Neuron (in vitro differentiated cells): Measurements from ENCODE around the gene BIRC3.
"Not testable (repeated sequence)": the region's sequence is repeated elsewhere in the genome, so short reads cannot be mapped to it uniquely, and the experiment has no call there.

Source experiments
- H2AFZ ChIP-seq: one replicate; pipeline ENCODE4 v1.6.1; 2013; ENCODE audit warnings: low read depth, mild to moderate bottlenecking, inconsistent platforms, low read length, moderate library complexity
- H3K27me3 ChIP-seq: one replicate; pipeline ENCODE4 v1.6.1; 2013; ENCODE audit warnings: low read length; ENCODE audit not compliant: insufficient read depth
- H3K36me3 ChIP-seq: one replicate; pipeline ENCODE4 v1.6.1; 2013; ENCODE audit warnings: low read length; ENCODE audit not compliant: insufficient read depth
- H3K4me1 ChIP-seq: one replicate; pipeline ENCODE4 v1.6.1; 2013; ENCODE audit warnings: low read length; ENCODE audit not compliant: insufficient read depth
- H3K4me3 ChIP-seq: 2 replicates; pipeline ENCODE4 v1.5.1; 2013; ENCODE audit warnings: mild to moderate bottlenecking, low read length, moderate library complexity
- H3K9me3 ChIP-seq: one replicate; pipeline ENCODE4 v1.6.1; 2013; ENCODE audit warnings: low read length

Gene BIRC3

GRCh38 chr11:102320188-102320587, 2.9 kb downstream of the BIRC3 start:
- Histone ChIP-seq H2AFZ (no peak overlapping the region), H3K27me3 (peaks cover 4% of the 10 kb centered on the region), H3K4me3 (no peak overlapping the region), H3K36me3 (no peaks in the 10 kb centered on the region), H3K9me3 (no peaks in the 10 kb centered on the region), H3K4me1 (no peaks in the 10 kb centered on the region)

- H3K36me3 ChIP-seq, result no peaks in the 10 kb centered on the region
- H3K27me3 ChIP-seq, result peaks cover 4% of the 10 kb centered on the region
- H2AFZ ChIP-seq, result no peak overlapping the region
- no peaks in the 10 kb centered on the region for H3K4me1 ChIP-seq
- no peak overlapping the region for H3K4me3 ChIP-seq
- no peaks in the 10 kb centered on the region for H3K9me3 ChIP-seq
These were observed 3.4 kb downstream of the BIRC3 start for GRCh38 chr11:102320679-102321078.

- no peaks in the 10 kb centered on the region for H3K27me3 ChIP-seq
- no peak overlapping the region for H2AFZ ChIP-seq
- no peaks in the 10 kb centered on the region for H3K9me3 ChIP-seq
- no peaks in the 10 kb centered on the region for H3K4me1 ChIP-seq
- no peak overlapping the region for H3K4me3 ChIP-seq
- no peaks in the 10 kb centered on the region for H3K36me3 ChIP-seq
These were observed 5.3 kb downstream of the BIRC3 start for GRCh38 chr11:102322560-102322959.

- H2AFZ ChIP-seq, result no peak overlapping the region
- H3K9me3 ChIP-seq, result no peaks in the 10 kb centered on the region
- H3K27me3 ChIP-seq, result no peaks in the 10 kb centered on the region
- no peaks in the 10 kb centered on the region for H3K36me3 ChIP-seq
- H3K4me3 ChIP-seq, result no peak overlapping the region
- no peaks in the 10 kb centered on the region for H3K4me1 ChIP-seq
These were observed 6.4 kb downstream of the BIRC3 start for GRCh38 chr11:102323542-102324251.

- no peak overlapping the region for H2AFZ ChIP-seq
- H3K4me3 ChIP-seq, result no peak overlapping the region
- H3K27me3 ChIP-seq, result no peaks in the 10 kb centered on the region
- no peaks in the 10 kb centered on the region for H3K9me3 ChIP-seq
- H3K36me3 ChIP-seq, result no peaks in the 10 kb centered on the region
- no peaks in the 10 kb centered on the region for H3K4me1 ChIP-seq
These were observed 7.8 kb downstream of the BIRC3 start for GRCh38 chr11:102325088-102325487.

GRCh38 chr11:102328748-102329147, 11.5 kb downstream of the BIRC3 start:
- H2AFZ ChIP-seq, result no peak overlapping the region
- no peaks in the 10 kb centered on the region for H3K36me3 ChIP-seq
- no peaks in the 10 kb centered on the region for H3K9me3 ChIP-seq
- H3K4me3 ChIP-seq, result no peak overlapping the region
- H3K27me3 ChIP-seq, result no peaks in the 10 kb centered on the region
- no peaks in the 10 kb centered on the region for H3K4me1 ChIP-seq

DNA sequence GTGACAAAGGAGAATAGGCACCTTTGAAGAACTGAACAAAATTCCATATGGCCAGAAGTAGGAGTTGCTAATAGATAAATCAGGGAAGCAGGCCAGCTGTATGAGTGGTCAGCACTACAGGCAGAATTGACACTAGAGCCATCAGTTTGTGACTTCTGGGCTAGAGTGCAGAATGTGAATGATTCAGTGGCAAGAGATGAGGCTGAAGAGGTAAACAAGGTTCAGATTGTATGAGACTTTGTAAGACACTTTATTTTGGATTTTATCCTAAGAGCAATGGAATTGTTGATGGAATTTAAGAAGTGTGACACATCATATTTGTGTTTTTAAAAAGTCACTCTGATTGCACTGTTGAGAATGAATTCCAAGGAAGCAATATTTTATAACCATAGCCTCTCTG, 12.9 kb downstream of the BIRC3 start:
- Histone ChIP-seq H3K36me3 (no peaks in the 10 kb centered on the region), H3K27me3 (no peaks in the 10 kb centered on the region), H3K4me1 (no peaks in the 10 kb centered on the region), H3K4me3 (no peak overlapping the region), H3K9me3 (no peaks in the 10 kb centered on the region), H2AFZ (no peak overlapping the region)

DNA sequence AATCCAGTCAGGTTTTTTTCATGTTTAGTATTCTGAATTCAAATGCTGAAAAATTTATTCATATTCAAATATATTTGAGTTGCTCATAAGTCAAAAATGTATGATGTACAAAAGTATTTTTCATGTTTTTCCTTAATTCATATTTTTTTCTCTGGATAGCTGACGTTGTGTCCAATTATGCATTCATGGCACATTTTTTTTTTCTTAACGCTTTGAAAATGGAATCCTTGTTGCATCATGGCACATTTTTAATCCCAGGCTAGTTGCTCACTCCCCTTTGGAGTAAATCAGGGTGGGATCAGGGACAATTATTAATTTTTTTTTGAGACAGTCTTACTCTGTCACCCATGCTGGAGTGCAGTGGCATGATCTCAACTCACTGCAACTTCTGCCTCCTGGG, 14.1 kb downstream of the BIRC3 start:
- no peaks in the 10 kb centered on the region for H3K4me1 ChIP-seq
- no peaks in the 10 kb centered on the region for H3K27me3 ChIP-seq
- H3K9me3 ChIP-seq, result no peaks in the 10 kb centered on the region
- H2AFZ ChIP-seq, result no peak overlapping the region
- no peak overlapping the region for H3K4me3 ChIP-seq
- no peaks in the 10 kb centered on the region for H3K36me3 ChIP-seq

DNA sequence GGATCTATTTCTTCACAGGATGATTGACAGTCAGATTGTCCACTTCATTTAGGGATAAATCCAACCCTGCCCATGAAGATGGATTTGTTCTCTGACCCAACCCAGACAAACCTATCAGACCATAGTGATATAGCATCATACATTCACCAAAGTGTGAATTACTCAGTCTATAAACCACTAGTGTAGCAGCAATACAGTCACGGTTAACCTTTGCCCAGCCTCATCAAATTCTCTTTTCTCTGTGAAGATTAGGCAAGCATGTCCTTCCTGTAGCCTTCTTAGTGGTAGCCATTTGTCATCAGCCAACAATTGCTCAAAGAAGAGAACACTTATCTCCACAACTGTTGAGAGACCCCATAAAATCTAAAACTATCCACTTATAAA, 15.3 kb downstream of the BIRC3 start:
- no peaks in the 10 kb centered on the region for H3K9me3 ChIP-seq
- H3K4me3 ChIP-seq, result no peak overlapping the region
- no peak overlapping the region for H2AFZ ChIP-seq
- H3K27me3 ChIP-seq, result no peaks in the 10 kb centered on the region
- no peaks in the 10 kb centered on the region for H3K36me3 ChIP-seq
- no peaks in the 10 kb centered on the region for H3K4me1 ChIP-seq

- H3K36me3 ChIP-seq, result no peaks in the 10 kb centered on the region
- H3K9me3 ChIP-seq, result no peaks in the 10 kb centered on the region
- H3K4me3 ChIP-seq, result no peak overlapping the region
- H2AFZ ChIP-seq, result no peak overlapping the region
- no peaks in the 10 kb centered on the region for H3K27me3 ChIP-seq
- no peaks in the 10 kb centered on the region for H3K4me1 ChIP-seq
These were observed 21.3 kb downstream of the BIRC3 start for GRCh38 chr11:102338479-102339010.

DNA sequence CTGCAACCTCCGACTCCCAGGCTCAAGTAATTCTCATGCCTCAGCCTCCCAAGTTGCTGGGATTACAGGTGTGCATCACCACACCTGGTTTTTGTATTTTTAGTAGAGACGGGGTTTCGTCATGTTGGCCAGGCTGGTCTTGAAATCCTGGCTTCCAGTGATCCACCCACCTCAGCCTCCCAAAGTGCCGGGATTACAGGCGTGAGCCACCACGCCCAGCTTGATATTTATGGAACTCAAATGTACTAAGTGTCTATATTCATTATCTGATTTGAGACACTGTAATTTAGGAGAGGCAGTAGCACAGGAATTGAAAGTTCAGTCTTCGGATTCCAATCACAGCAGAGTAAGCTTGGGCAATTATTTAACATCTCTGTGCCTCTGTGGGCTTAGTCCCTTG, 24.0 kb downstream of the BIRC3 start:
- not testable (repeated sequence) for H3K4me3 ChIP-seq, H3K9me3 ChIP-seq, H3K27me3 ChIP-seq, H3K4me1 ChIP-seq, H2AFZ ChIP-seq, H3K36me3 ChIP-seq

GRCh38 chr11:102341844-102342318, 24.6 kb downstream of the BIRC3 start:
- Histone ChIP-seq H3K36me3 (no peaks in the 10 kb centered on the region), H3K27me3 (no peaks in the 10 kb centered on the region), H3K9me3 (no peaks in the 10 kb centered on the region), H3K4me3 (no peak overlapping the region), H2AFZ (no peak overlapping the region), H3K4me1 (no peaks in the 10 kb centered on the region)

DNA sequence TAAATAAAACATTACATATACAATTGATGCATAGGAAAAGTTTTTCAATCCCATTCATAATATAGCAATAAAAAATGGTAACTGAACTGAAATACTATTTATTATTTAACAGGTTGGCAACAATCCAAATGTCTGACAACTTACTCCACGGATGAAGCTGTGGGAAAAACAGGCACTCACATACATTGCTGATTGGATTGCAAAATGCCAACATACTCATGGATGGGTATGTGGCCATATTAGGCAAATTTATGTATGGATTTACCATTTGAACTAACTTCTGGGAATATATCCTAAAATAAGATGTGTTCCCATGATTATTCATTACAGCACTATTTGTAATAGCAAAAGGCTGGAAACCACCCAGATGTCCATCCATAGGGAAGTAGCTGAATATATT, 26.5 kb downstream of the BIRC3 start:
- peaks cover 9% of the 10 kb centered on the region for H3K4me1 ChIP-seq
- H3K9me3 ChIP-seq, result no peaks in the 10 kb centered on the region
- H3K27me3 ChIP-seq, result no peaks in the 10 kb centered on the region
- H3K4me3 ChIP-seq, result no peak overlapping the region
- no peaks in the 10 kb centered on the region for H3K36me3 ChIP-seq
- no peak overlapping the region for H2AFZ ChIP-seq

- Histone ChIP-seq H3K4me3 (peak overlapping the region; percentile 61), H3K4me1 (peaks cover 30% of the 10 kb centered on the region), H2AFZ (peak overlapping the region; percentile 96), H3K27me3 (no peaks in the 10 kb centered on the region), H3K9me3 (no peaks in the 10 kb centered on the region), H3K36me3 (no peaks in the 10 kb centered on the region)
These were observed 28.6 kb downstream of the BIRC3 start for GRCh38 chr11:102345904-102346303.
